ENCODE measurements around the gene COL4A1.

Gene COL4A1

GRCh38 chr13:110173247-110173818 is 133.6 kb downstream of the COL4A1 start:
- H3K9ac ChIP-seq (ENCODE audit: low read depth in 1 of 2, low read length in 2 of 2) = no peak overlapping the region
- no peaks in the 10 kb centered on the region for H3K4me1 ChIP-seq (ENCODE audit: control insufficient read depth in 1 of 2, insufficient read depth in 2 of 2, low read length in 2 of 2)
- no peak overlapping the region for H3K27ac ChIP-seq (ENCODE audit: low read depth, low read length)
- no peak overlapping the region for H3K4me3 ChIP-seq (ENCODE audit: low read depth in 1 of 2, low read length in 2 of 2)
- peaks cover 2 to 5% of the 10 kb centered on the region in 2 donors for H3K9me3 ChIP-seq (ENCODE audit: control insufficient read depth in 1 of 2, low read length in 2 of 2)
- H3K27me3 ChIP-seq (ENCODE audit: control insufficient read depth in 1 of 2, insufficient read depth in 2 of 2, low read length in 2 of 2) = no peaks in the 10 kb centered on the region
- peaks cover 3 to 10% of the 10 kb centered on the region in 2 donors for H3K36me3 ChIP-seq (ENCODE audit: control insufficient read depth in 1 of 2, insufficient read depth in 2 of 2, low read length in 2 of 2)

- Histone ChIP-seq H3K36me3 (ENCODE audit: control insufficient read depth in 1 of 2, insufficient read depth in 2 of 2, low read length in 2 of 2) (peaks cover 3 to 7% of the 10 kb centered on the region in 2 donors), H3K4me3 (ENCODE audit: low read depth in 1 of 2, low read length in 2 of 2) (no peak overlapping the region)
These were observed 136.1 kb downstream of the COL4A1 start for GRCh38 chr13:110170882-110171281.

GRCh38 chr13:110170020-110170790 is 136.8 kb downstream of the COL4A1 start:
- Histone ChIP-seq H3K27ac (ENCODE audit: low read depth, low read length) (no peak overlapping the region), H3K4me1 (ENCODE audit: control insufficient read depth in 1 of 2, insufficient read depth in 2 of 2, low read length in 2 of 2) (no peaks in the 10 kb centered on the region), H3K36me3 (ENCODE audit: control insufficient read depth in 1 of 2, insufficient read depth in 2 of 2, low read length in 2 of 2) (peaks cover 3 to 7% of the 10 kb centered on the region in 2 donors), H3K9ac (ENCODE audit: low read depth in 1 of 2, low read length in 2 of 2) (no peak overlapping the region), H3K9me3 (ENCODE audit: control insufficient read depth in 1 of 2, low read length in 2 of 2) (peaks cover 2 to 5% of the 10 kb centered on the region in 2 donors), H3K27me3 (ENCODE audit: control insufficient read depth in 1 of 2, insufficient read depth in 2 of 2, low read length in 2 of 2) (no peaks in the 10 kb centered on the region), H3K4me3 (ENCODE audit: low read depth in 1 of 2, low read length in 2 of 2) (no peak overlapping the region)

More at GRCh38 chr13:110170882-110171281, 136.1 kb downstream of the COL4A1 start:
- Histone ChIP-seq H3K4me1 (ENCODE audit: control insufficient read depth in 1 of 2, insufficient read depth in 2 of 2, low read length in 2 of 2) (no peaks in the 10 kb centered on the region), H3K27ac (ENCODE audit: low read depth, low read length) (no peak overlapping the region), H3K9ac (ENCODE audit: low read depth in 1 of 2, low read length in 2 of 2) (no peak overlapping the region), H3K27me3 (ENCODE audit: control insufficient read depth in 1 of 2, insufficient read depth in 2 of 2, low read length in 2 of 2) (no peaks in the 10 kb centered on the region), H3K9me3 (ENCODE audit: control insufficient read depth in 1 of 2, low read length in 2 of 2) (peaks cover 2 to 5% of the 10 kb centered on the region in 2 donors)

- Histone ChIP-seq H3K36me3 (ENCODE audit: control insufficient read depth in 1 of 2, insufficient read depth in 2 of 2, low read length in 2 of 2) (peaks cover 3 to 10% of the 10 kb centered on the region in 2 donors), H3K9me3 (ENCODE audit: control insufficient read depth in 1 of 2, low read length in 2 of 2) (peaks cover 2 to 5% of the 10 kb centered on the region in 2 donors), H3K27ac (ENCODE audit: low read depth, low read length) (no peak overlapping the region), H3K9ac (ENCODE audit: low read depth in 1 of 2, low read length in 2 of 2) (no peak overlapping the region), H3K27me3 (ENCODE audit: control insufficient read depth in 1 of 2, insufficient read depth in 2 of 2, low read length in 2 of 2) (no peaks in the 10 kb centered on the region), H3K4me1 (ENCODE audit: control insufficient read depth in 1 of 2, insufficient read depth in 2 of 2, low read length in 2 of 2) (no peaks in the 10 kb centered on the region), H3K4me3 (ENCODE audit: low read depth in 1 of 2, low read length in 2 of 2) (no peak overlapping the region)
These were observed 137.7 kb downstream of the COL4A1 start for GRCh38 chr13:110168999-110169933.

GRCh38 chr13:110166598-110166997 is 140.4 kb downstream of the COL4A1 start:
- Histone ChIP-seq H3K9me3 (ENCODE audit: control insufficient read depth in 1 of 2, low read length in 2 of 2) (no peaks in the 10 kb centered on the region), H3K36me3 (ENCODE audit: control insufficient read depth in 1 of 2, insufficient read depth in 2 of 2, low read length in 2 of 2) (peaks cover 0 to 6% of the 10 kb centered on the region in 2 donors), H3K27ac (ENCODE audit: low read depth, low read length) (no peak overlapping the region), H3K4me1 (ENCODE audit: control insufficient read depth in 1 of 2, insufficient read depth in 2 of 2, low read length in 2 of 2) (no peaks in the 10 kb centered on the region), H3K27me3 (ENCODE audit: control insufficient read depth in 1 of 2, insufficient read depth in 2 of 2, low read length in 2 of 2) (no peaks in the 10 kb centered on the region), H3K9ac (ENCODE audit: low read depth in 1 of 2, low read length in 2 of 2) (no peak overlapping the region), H3K4me3 (ENCODE audit: low read depth in 1 of 2, low read length in 2 of 2) (no peak overlapping the region)

GRCh38 chr13:110164706-110165105 is 142.3 kb downstream of the COL4A1 start:
- Histone ChIP-seq H3K4me3 (ENCODE audit: low read depth in 1 of 2, low read length in 2 of 2) (no peak overlapping the region), H3K4me1 (ENCODE audit: control insufficient read depth in 1 of 2, insufficient read depth in 2 of 2, low read length in 2 of 2) (no peaks in the 10 kb centered on the region), H3K36me3 (ENCODE audit: control insufficient read depth in 1 of 2, insufficient read depth in 2 of 2, low read length in 2 of 2) (peaks cover 0 to 6% of the 10 kb centered on the region in 2 donors), H3K9me3 (ENCODE audit: control insufficient read depth in 1 of 2, low read length in 2 of 2) (no peaks in the 10 kb centered on the region), H3K9ac (ENCODE audit: low read depth in 1 of 2, low read length in 2 of 2) (no peak overlapping the region), H3K27ac (ENCODE audit: low read depth, low read length) (no peak overlapping the region), H3K27me3 (ENCODE audit: control insufficient read depth in 1 of 2, insufficient read depth in 2 of 2, low read length in 2 of 2) (no peaks in the 10 kb centered on the region)

- Histone ChIP-seq H3K4me1 (ENCODE audit: control insufficient read depth in 1 of 2, insufficient read depth in 2 of 2, low read length in 2 of 2) (no peaks in the 10 kb centered on the region), H3K9me3 (ENCODE audit: control insufficient read depth in 1 of 2, low read length in 2 of 2) (no peaks in the 10 kb centered on the region), H3K36me3 (ENCODE audit: control insufficient read depth in 1 of 2, insufficient read depth in 2 of 2, low read length in 2 of 2) (peaks cover 0 to 6% of the 10 kb centered on the region in 2 donors), H3K9ac (ENCODE audit: low read depth in 1 of 2, low read length in 2 of 2) (no peak overlapping the region), H3K27ac (ENCODE audit: low read depth, low read length) (no peak overlapping the region), H3K4me3 (ENCODE audit: low read depth in 1 of 2, low read length in 2 of 2) (no peak overlapping the region), H3K27me3 (ENCODE audit: control insufficient read depth in 1 of 2, insufficient read depth in 2 of 2, low read length in 2 of 2) (no peaks in the 10 kb centered on the region)
These were observed 143.9 kb downstream of the COL4A1 start for GRCh38 chr13:110162866-110163658.

GRCh38 chr13:110162053-110162452 is 144.9 kb downstream of the COL4A1 start:
- no peaks in the 10 kb centered on the region for H3K4me1 ChIP-seq (ENCODE audit: control insufficient read depth in 1 of 2, insufficient read depth in 2 of 2, low read length in 2 of 2)
- no peak overlapping the region for H3K4me3 ChIP-seq (ENCODE audit: low read depth in 1 of 2, low read length in 2 of 2)
- no peaks in the 10 kb centered on the region for H3K27me3 ChIP-seq (ENCODE audit: control insufficient read depth in 1 of 2, insufficient read depth in 2 of 2, low read length in 2 of 2)
- peaks cover 0 to 6% of the 10 kb centered on the region in 2 donors for H3K36me3 ChIP-seq (ENCODE audit: control insufficient read depth in 1 of 2, insufficient read depth in 2 of 2, low read length in 2 of 2)
- no peak overlapping the region for H3K27ac ChIP-seq (ENCODE audit: low read depth, low read length)
- H3K9me3 ChIP-seq (ENCODE audit: control insufficient read depth in 1 of 2, low read length in 2 of 2) = no peaks in the 10 kb centered on the region
- H3K9ac ChIP-seq (ENCODE audit: low read depth in 1 of 2, low read length in 2 of 2) = no peak overlapping the region

- H3K27me3 ChIP-seq (ENCODE audit: control insufficient read depth in 1 of 2, insufficient read depth in 2 of 2, low read length in 2 of 2) = no peaks in the 10 kb centered on the region
- H3K4me1 ChIP-seq (ENCODE audit: control insufficient read depth in 1 of 2, insufficient read depth in 2 of 2, low read length in 2 of 2) = no peaks in the 10 kb centered on the region
- no peak overlapping the region for H3K4me3 ChIP-seq (ENCODE audit: low read depth in 1 of 2, low read length in 2 of 2)
- H3K36me3 ChIP-seq (ENCODE audit: control insufficient read depth in 1 of 2, insufficient read depth in 2 of 2, low read length in 2 of 2) = peaks cover 0 to 6% of the 10 kb centered on the region in 2 donors
- no peak overlapping the region for H3K9ac ChIP-seq (ENCODE audit: low read depth in 1 of 2, low read length in 2 of 2)
- H3K9me3 ChIP-seq (ENCODE audit: control insufficient read depth in 1 of 2, low read length in 2 of 2) = no peaks in the 10 kb centered on the region
- no peak overlapping the region for H3K27ac ChIP-seq (ENCODE audit: low read depth, low read length)
These were observed 145.7 kb downstream of the COL4A1 start for GRCh38 chr13:110161112-110161882.

Data from duodenal mucosa (tissue), 2 donors.